Tibial artery (tissue), 4 donors: ENCODE measurements around the gene OPRPN.

Experiments used
- DNase-seq, 2 donors: peaks; one replicate each; pipeline ENCODE4 v3.0.0-alpha.2; 2019
- H3K27ac ChIP-seq, 2 donors: fragments of 200-600 bp; sonication (generic) in 1 of 2; 1 replicate in 1 of 2; 2 replicates in 1 of 2; pipeline ENCODE4 v1.5.1; 2018 to 2019; ENCODE audit warnings: mild to moderate bottlenecking in 1 of 2
- H3K27me3 ChIP-seq, 2 donors: fragments of 200-600 bp; sonication (generic) in 1 of 2; one replicate each; pipeline versions ENCODE4 v1.5.1 to v1.6.0; 2016 to 2019
- H3K36me3 ChIP-seq, 3 donors: fragments of 200-600 bp; sonication (generic) in 2 of 3; one replicate each; pipeline ENCODE4 v1.5.1; 2016 to 2019; ENCODE audit warnings: mild to moderate bottlenecking in 2 of 3
- H3K4me1 ChIP-seq, 4 donors: fragments of 200-600 bp; sonication (generic) in 2 of 4; 1 replicate in 3 of 4; 2 replicates in 1 of 4; pipeline ENCODE4 v1.5.1; 2016 to 2019
- H3K4me3 ChIP-seq, 2 donors: fragments of 200-600 bp; sonication (generic) in 1 of 2; 1 replicate in 1 of 2; 2 replicates in 1 of 2; pipeline ENCODE4 v1.5.1; 2018 to 2019; ENCODE audit warnings: mild to moderate bottlenecking in 2 of 2
- H3K9me3 ChIP-seq, 3 donors: fragments of 200-600 bp; sonication (generic) in 1 of 3; one replicate each; pipeline ENCODE4 v1.5.1; 2016 to 2019
- CTCF ChIP-seq, 2 experiments: fragments of 200-600 bp in 1 of 2; fragments of 450-650 bp in 1 of 2; IDR thresholded peaks; one replicate each; pipeline ENCODE4 v1.5.1; 2017 to 2019; ENCODE audit warnings: antibody characterized with exemption in 2 of 2, mild to moderate bottlenecking in 1 of 2, moderate library complexity in 1 of 2
- intact Hi-C: fragments of 100-400 bp; cut with DNase I; formaldehyde crosslinking; loops from one replicate; pipeline ENCODE4 v1.15.0; 2023; ENCODE audit warnings: low total_unique reads

OPRPN gene

GRCh38 chr4:70367813-70368212 is 29.9 kb upstream of the OPRPN start:
- H3K4me3 ChIP-seq: no peak overlapping the region
- intact Hi-C loops: no loop called here
- DNase-seq: no peak
- no peaks in the 10 kb centered on the region for H3K36me3 ChIP-seq
- no peak for TF ChIP-seq CTCF (IDR thresholded peaks at IDR 0.05)
- H3K9me3 ChIP-seq: no peaks in the 10 kb centered on the region
- no peak overlapping the region for H3K27ac ChIP-seq
- no peaks in the 10 kb centered on the region for H3K4me1 ChIP-seq
- H3K27me3 ChIP-seq: no peaks in the 10 kb centered on the region

- no peak overlapping the region for H3K4me3 ChIP-seq
- H3K27me3 ChIP-seq: no peaks in the 10 kb centered on the region
- no peaks in the 10 kb centered on the region for H3K9me3 ChIP-seq
- no peak for TF ChIP-seq CTCF (IDR thresholded peaks at IDR 0.05)
- no peaks in the 10 kb centered on the region for H3K4me1 ChIP-seq
- no peak overlapping the region for H3K27ac ChIP-seq
- intact Hi-C loops: no loop called here
- no peaks in the 10 kb centered on the region for H3K36me3 ChIP-seq
- DNase-seq: no peak
Measured at GRCh38 chr4:70371987-70372386, 25.8 kb upstream of the OPRPN start.

GRCh38 chr4:70372760-70373159 is 25.0 kb upstream of the OPRPN start:
- no peaks in the 10 kb centered on the region for H3K27me3 ChIP-seq
- H3K27ac ChIP-seq: no peak overlapping the region
- H3K4me3 ChIP-seq: no peak overlapping the region
- no peak for TF ChIP-seq CTCF (IDR thresholded peaks at IDR 0.05)
- H3K4me1 ChIP-seq: no peaks in the 10 kb centered on the region
- intact Hi-C loops: no loop called here
- no peaks in the 10 kb centered on the region for H3K36me3 ChIP-seq
- no peaks in the 10 kb centered on the region for H3K9me3 ChIP-seq
- DNase-seq: no peak

- DNase-seq: no peak
- Histone ChIP-seq H3K27me3 (no peaks in the 10 kb centered on the region), H3K4me1 (no peaks in the 10 kb centered on the region), H3K27ac (no peak overlapping the region), H3K9me3 (no peaks in the 10 kb centered on the region), H3K4me3 (no peak overlapping the region), H3K36me3 (no peaks in the 10 kb centered on the region)
- intact Hi-C loops: no loop called here
- no peak for TF ChIP-seq CTCF (IDR thresholded peaks at IDR 0.05)
Measured at GRCh38 chr4:70380578-70380977, 17.2 kb upstream of the OPRPN start.

GRCh38 chr4:70382691-70383181 is 15.0 kb upstream of the OPRPN start, which contains the start of gene SMR3B:
TSS of gene SMR3B (plus strand) at chr4:70383131. CDS start at chr4:70384511, 1,380 bp downstream.
- Histone ChIP-seq H3K27ac (no peak within 1 kb of the TSS), H3K9me3 (no peaks in the 10 kb centered on the region), H3K36me3 (no peaks in the 10 kb centered on the region), H3K4me1 (no peaks in the 10 kb centered on the region), H3K4me3 (no peak within 1 kb of the TSS), H3K27me3 (no peaks in the 10 kb centered on the region)
- no peak for TF ChIP-seq CTCF (IDR thresholded peaks at IDR 0.05)
- intact Hi-C loops: no loop called here
- DNase-seq: no peak
